SK-N-SH (cell line): Measurements from ENCODE around the gene FBXL2. TPM values are rescaled to one million over a fixed set of nuclear protein-coding genes. Genes with fewer than 3 reads are reported as not detected.

Source experiments
- CTCF ChIA-PET: fragments of 300-600, 350-600 bp; formaldehyde crosslinking; extraction: SDS; loops from one replicate; lab custom pipeline; 2021; lab: Yijun Ruan, JAX
- POLR2A ChIA-PET: fragments of 350-600 bp; sonication (Branson Sonifier 250); formaldehyde crosslinking; extraction: SDS; loops from one replicate; lab custom pipeline; 2020; ENCODE audit warnings: antibody characterized with exemption, inconsistent platforms; lab: Yijun Ruan, JAX
- DNase-seq: peaks from one replicate; pipeline ENCODE4 v3.0.0; 2012
- H2AFZ ChIP-seq: fragments of 200-600 bp; sonication (generic); 2 replicates; pipeline ENCODE4 v1.8.1; 2016; ENCODE audit warnings: antibody characterized with exemption, mild to moderate bottlenecking, low read depth
- H3F3A ChIP-seq: fragments of 200-600 bp; sonication (generic); replicated peaks from 2 replicates; pipeline ENCODE3; 2016; ENCODE audit warnings: antibody characterized with exemption, mild to moderate bottlenecking; ENCODE audit not compliant: insufficient read depth
- H3K27ac ChIP-seq, 2 experiments: fragments of 200-500 bp in 1 of 2; fragments of 200-600 bp in 1 of 2; sonication (Bioruptor generic) in 1 of 2; sonication (generic), shearing (Covaris generic) in 1 of 2; 2 replicates each; pipeline versions ENCODE4 v1.5.1 to v1.6.1; 2014 to 2016; ENCODE audit warnings: low read depth in 2 of 2, inconsistent platforms in 1 of 2, low read length in 1 of 2, mild to moderate bottlenecking in 1 of 2, mixed read lengths in 1 of 2
- H3K27me3 ChIP-seq: fragments of 200-600 bp; sonication (generic), shearing (Covaris generic); 2 replicates; pipeline ENCODE4 v1.6.1; 2016; ENCODE audit warnings: mixed run types; ENCODE audit not compliant: insufficient read depth
- H3K36me3 ChIP-seq, 2 experiments: fragments of 200-500 bp in 1 of 2; fragments of 200-600 bp in 1 of 2; sonication (Bioruptor generic) in 1 of 2; sonication (generic) in 1 of 2; replicated peaks in 1 of 2; 2 replicates each; pipeline versions ENCODE3 to v1.5.1; 2014 to 2016; ENCODE audit warnings: low read length in 1 of 2, mild to moderate bottlenecking in 1 of 2; ENCODE audit not compliant: insufficient read depth in 2 of 2, control insufficient read depth in 1 of 2
- H3K4me1 ChIP-seq, 2 experiments: fragments of 200-500 bp in 1 of 2; fragments of 200-600 bp in 1 of 2; sonication (Bioruptor generic) in 1 of 2; sonication (generic), shearing (Covaris generic) in 1 of 2; 2 replicates each; pipeline versions ENCODE4 v1.5.1 to v1.6.1; 2014 to 2016; ENCODE audit warnings: low read depth in 1 of 2, low read length in 1 of 2, mixed run types in 1 of 2; ENCODE audit not compliant: insufficient read depth in 2 of 2, control insufficient read depth in 1 of 2
- H3K4me2 ChIP-seq: fragments of 200-600 bp; sonication (generic), shearing (Covaris generic); 2 replicates; pipeline ENCODE4 v1.6.1; 2017; ENCODE audit warnings: mixed run types
- H3K4me3 ChIP-seq, 2 experiments: fragments of 200-500 bp in 1 of 2; fragments of 200-600 bp in 1 of 2; sonication (Bioruptor generic) in 1 of 2; sonication (generic), shearing (Covaris generic) in 1 of 2; 2 replicates each; pipeline versions ENCODE4 v1.5.1 to v1.8.1; 2014 to 2016; ENCODE audit warnings: low read depth in 2 of 2, inconsistent platforms in 1 of 2, low read length in 1 of 2, mild to moderate bottlenecking in 1 of 2, mixed read lengths in 1 of 2, moderate library complexity in 1 of 2
- H3K79me2 ChIP-seq: fragments of 200-600 bp; sonication (generic); 2 replicates; pipeline ENCODE4 v1.8.1; 2017; ENCODE audit warnings: mild to moderate bottlenecking; ENCODE audit not compliant: insufficient read depth
- H3K9ac ChIP-seq: fragments of 200-600 bp; sonication (generic); 2 replicates; pipeline ENCODE4 v1.6.1; 2017; ENCODE audit warnings: mixed run types
- H3K9me2 ChIP-seq: fragments of 200-600 bp; sonication (generic); 2 replicates; pipeline ENCODE4 v1.6.1; 2017; ENCODE audit warnings: mixed run types
- H3K9me3 ChIP-seq: fragments of 200-600 bp; sonication (generic); 2 replicates; pipeline ENCODE4 v1.6.1; 2017; ENCODE audit warnings: mixed run types, mild to moderate bottlenecking, moderate library complexity
- H4K20me1 ChIP-seq: fragments of 200-600 bp; sonication (generic); 2 replicates; pipeline ENCODE4 v1.6.1; 2017; ENCODE audit warnings: mild to moderate bottlenecking, mixed run types; ENCODE audit not compliant: insufficient read depth
- CHD2 ChIP-seq: fragments of 150-350 bp; IDR thresholded peaks from 2 replicates; pipeline ENCODE4 v1.6.1; 2018; ENCODE audit warnings: low read length; ENCODE audit not compliant: partially characterized antibody
- EZH2phosphoT487 ChIP-seq: fragments of 200-600 bp; sonication (generic); IDR thresholded peaks from 2 replicates; pipeline ENCODE4 v1.6.1; 2017; ENCODE audit warnings: low read depth, mixed run types, mild to moderate bottlenecking, antibody characterized with exemption, moderate library complexity, borderline replicate concordance
- FOSL2 ChIP-seq: IDR thresholded peaks from 2 replicates; pipeline ENCODE4 v1.4.0; 2012; ENCODE audit warnings: low read depth, mild to moderate bottlenecking, moderate library complexity, borderline replicate concordance
- FOXM1 ChIP-seq: IDR thresholded peaks from 2 replicates; pipeline ENCODE4 v1.4.0; 2012; ENCODE audit warnings: low read depth, mild to moderate bottlenecking
- GABPA ChIP-seq: IDR thresholded peaks from 2 replicates; pipeline ENCODE4 v1.4.0; 2012; ENCODE audit warnings: low read depth, mild to moderate bottlenecking
- IRF3 ChIP-seq: fragments of 150-350 bp; IDR thresholded peaks from 2 replicates; pipeline ENCODE4 v1.6.1; 2016; ENCODE audit warnings: mild to moderate bottlenecking, low read depth, low read length
- JUND ChIP-seq: IDR thresholded peaks from 2 replicates; pipeline ENCODE4 v1.4.0; 2012
- MEF2A ChIP-seq: IDR thresholded peaks from 2 replicates; pipeline ENCODE4 v1.4.0; 2012; ENCODE audit warnings: low read depth, borderline replicate concordance
- MXI1 ChIP-seq: IDR thresholded peaks from 2 replicates; pipeline ENCODE4 v1.6.1; 2012; ENCODE audit warnings: mild to moderate bottlenecking, low read depth, low read length, improper control_type of control experiment
- NFIC ChIP-seq: IDR thresholded peaks from 2 replicates; pipeline ENCODE4 v1.4.0; 2012; ENCODE audit warnings: borderline replicate concordance
- NRF1 ChIP-seq: IDR thresholded peaks from 2 replicates; pipeline ENCODE4 v1.6.1; 2012; ENCODE audit warnings: low read depth, mild to moderate bottlenecking, low read length
- PBX3 ChIP-seq: IDR thresholded peaks from 2 replicates; pipeline ENCODE4; 2012
- REST ChIP-seq: IDR thresholded peaks from 2 replicates; pipeline ENCODE4 v1.6.1; 2012; ENCODE audit warnings: mild to moderate bottlenecking, low read depth, low read length, moderate library complexity
- SIN3A ChIP-seq: IDR thresholded peaks from 2 replicates; pipeline ENCODE4 v1.6.1; 2012; ENCODE audit warnings: low read depth, mild to moderate bottlenecking, low read length, moderate library complexity, borderline replicate concordance
- TAF1 ChIP-seq: IDR thresholded peaks from 2 replicates; pipeline ENCODE4 v1.6.1; 2012; ENCODE audit warnings: low read depth, mild to moderate bottlenecking, low read length, moderate library complexity, borderline replicate concordance
- WGBS: methylation state at CpG from one replicate; pipeline ENCODE4 v1.1.6; 2017; ENCODE audit warnings: low lambda C conversion rate; 5-methylcytosine and 5-hydroxymethylcytosine counted together
- polyA plus RNA-seq, 3 experiments: library from polyadenylated mRNA; depleted of rRNA; stranded (reverse); fragments of >200 nt; gene quantifications; 2 replicates each; pipeline ENCODE4 v1.2.3, GENCODE V29; 2012

FBXL2 gene
- polyA plus RNA-seq, 1 of the 3 experiments (the other 2 are of a cell fraction): 13.7 TPM

- peaks cover 17% of the 10 kb centered on the region for H3K79me2 ChIP-seq
- no peak for DNase-seq
- no peaks in the 10 kb centered on the region for H3K27me3 ChIP-seq
- no peaks in the 10 kb centered on the region for H4K20me1 ChIP-seq
- peaks cover 10 to 17% of the 10 kb centered on the region in 2 experiments; a peak in 3 of 4 replicates for H3K4me1 ChIP-seq
- H3K9me2 ChIP-seq: no peaks in the 10 kb centered on the region
- no peak overlapping the region for H3K4me3 ChIP-seq
- peaks cover 28% of the 10 kb centered on the region for H3F3A ChIP-seq
- peaks cover 94% of the 10 kb centered on the region in 2 experiments for H3K36me3 ChIP-seq
- H3K27ac ChIP-seq: peak overlapping the region in 1 of 2 experiments; percentile 6; a peak in 1 of 4 replicates
- no peak overlapping the region for H3K9ac ChIP-seq
- H3K4me2 ChIP-seq: no peak overlapping the region
- ChIA-PET POLR2A (no interaction called here), CTCF (interaction anchor here (0.8 kb wide), 1 partner anchor 12 kb away, joined by 3 read pairs; no protein-coding TSS in a partner anchor)
- WGBS: 97% methylated on average over 5 of the region's 5 CpGs
- no peak overlapping the region for H2AFZ ChIP-seq
- TF ChIP-seq IRF3 (no peak), JUND (no peak), GABPA (no peak), MEF2A (no peak), REST (peak; percentile 73; the same call in 1 of the 2 replicates), CHD2 (no peak), NRF1 (no peak), TAF1 (no peak), PBX3 (no peak)
- H3K9me3 ChIP-seq: no peaks in the 10 kb centered on the region
Measured at GRCh38 chr3:33398410-33398809, 121.2 kb downstream of the FBXL2 start.

- WGBS: 88% methylated on average over 2 of the region's 2 CpGs
- Histone ChIP-seq H3K9me2 (no peaks in the 10 kb centered on the region), H3F3A (peaks cover 10% of the 10 kb centered on the region), H3K79me2 (peaks cover 17% of the 10 kb centered on the region; the same call in 1 of the 2 replicates), H3K9ac (no peak overlapping the region), H2AFZ (no peak overlapping the region), H3K4me3 (no peak overlapping the region), H3K36me3 (peaks cover 89 to 94% of the 10 kb centered on the region in 2 experiments), H3K9me3 (no peaks in the 10 kb centered on the region), H3K4me2 (peak overlapping the region; percentile 56; the same call in 1 of the 2 replicates), H3K27me3 (no peaks in the 10 kb centered on the region), H3K27ac (peak overlapping the region in 1 of 2 experiments; percentile 53; a peak in 2 of 4 replicates), H3K4me1 (peaks cover 0 to 12% of the 10 kb centered on the region in 2 experiments; a peak in 1 of 4 replicates), H4K20me1 (no peaks in the 10 kb centered on the region)
- POLR2A ChIA-PET: interaction anchor here (0.8 kb wide), 1 partner anchor 258 kb away, joined by 3 read pairs; no protein-coding TSS in a partner anchor
- CTCF ChIA-PET: interaction anchor here (0.8 to 3.7 kb wide), 4 partner anchors 15 to 270 kb away, joined by 3 to 27 read pairs (median 4); no protein-coding TSS in a partner anchor
- DNase-seq: no peak
- no peak for TF ChIP-seq SIN3A
- TF ChIP-seq REST: no peak
- TF ChIP-seq PBX3: no peak
- no peak for TF ChIP-seq MXI1
- no peak for TF ChIP-seq FOSL2
- TF ChIP-seq MEF2A: no peak
- no peak for TF ChIP-seq GABPA
- TF ChIP-seq NFIC: no peak
- TF ChIP-seq EZH2phosphoT487: no peak
- TF ChIP-seq FOXM1: no peak
Measured at GRCh38 chr3:33401781-33402180, 124.5 kb downstream of the FBXL2 start.
